ENCODE measurements around the gene MDGA2. TPM values are rescaled to one million over a fixed set of nuclear protein-coding genes. Genes with fewer than 3 reads are reported as not detected.

Gene MDGA2
- total RNA-seq, 1 donor from 2014 or later = not detected

- intact Hi-C loops (cut with DNase I) = no loop called here
- DNase-seq (ENCODE audit: low spot score) = no peak
- ATAC-seq = no peak
These were observed 780.9 kb downstream of the MDGA2 start for GRCh38 chr14:46894476-46894875.

- no peak for ATAC-seq
These were observed 788.3 kb downstream of the MDGA2 start for GRCh38 chr14:46887144-46887543.

GRCh38 chr14:46885566-46885965, 789.8 kb downstream of the MDGA2 start:
- DNase-seq (ENCODE audit: low spot score) = no peak
- intact Hi-C loops (cut with DNase I) = no loop called here
- ATAC-seq = no peak

More at GRCh38 chr14:46887144-46887543, 788.3 kb downstream of the MDGA2 start:
- intact Hi-C loops (cut with DNase I) = no loop called here
- DNase-seq (ENCODE audit: low spot score) = no peak

GRCh38 chr14:46861753-46862152, 813.7 kb downstream of the MDGA2 start:
- no peak for ATAC-seq
- no peak for DNase-seq (ENCODE audit: low spot score)
- intact Hi-C loops (cut with DNase I) = no loop called here

GRCh38 chr14:46840944-46841720, 834.3 kb downstream of the MDGA2 start:
- ATAC-seq (no peak), DNase-seq (ENCODE audit: low spot score) (no peak)
- intact Hi-C loops (cut with DNase I) = no loop called here

- DNase-seq (ENCODE audit: low spot score) (peak; percentile 40), ATAC-seq (no peak)
These were observed 855.1 kb downstream of the MDGA2 start for GRCh38 chr14:46820291-46820690.

GRCh38 chr14:46819117-46819516, 856.3 kb downstream of the MDGA2 start:
- ATAC-seq (no peak), DNase-seq (ENCODE audit: low spot score) (no peak)
- intact Hi-C loops (cut with DNase I) = no loop called here

More at GRCh38 chr14:46820291-46820690, 855.1 kb downstream of the MDGA2 start:
- intact Hi-C loops (cut with DNase I) = no loop called here

- ATAC-seq = no peak
- intact Hi-C loops (cut with DNase I) = no loop called here
- DNase-seq (ENCODE audit: low spot score) = no peak
These were observed 857.3 kb downstream of the MDGA2 start for GRCh38 chr14:46818147-46818546.

DNA sequence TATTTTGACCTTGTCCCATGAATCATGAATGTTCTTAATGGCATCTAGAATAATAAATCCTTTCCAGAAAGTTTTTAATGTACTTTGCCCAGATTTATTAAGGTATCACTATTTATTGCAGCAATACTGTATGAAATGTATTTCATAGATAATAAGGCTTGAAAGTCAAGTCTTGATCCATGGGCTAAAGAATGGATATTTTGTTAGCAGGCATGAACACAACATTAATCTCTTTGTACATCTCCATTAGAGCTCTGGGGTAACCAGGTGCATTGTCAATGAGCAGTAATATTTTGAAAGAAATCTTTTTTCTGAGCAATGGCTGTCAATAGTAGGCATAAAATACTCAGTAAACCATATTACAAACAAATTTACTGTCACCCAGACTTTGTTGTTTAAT, 882.3 kb downstream of the MDGA2 start:
- ATAC-seq (no peak), DNase-seq (ENCODE audit: low spot score) (no peak)

More for the DNA sequence above, 882.3 kb downstream of the MDGA2 start:
- intact Hi-C loops (cut with DNase I) = no loop called here

Data from sciatic nerve (tissue), 2 donors.